Activated T-cell treated with anti-CD3 and anti-CD28 coated beads, Interleukin-2, amount 50 U/mL, for 72 hours (primary cell): ENCODE measurements around the gene ARHGAP18. TPM values are rescaled to one million over a fixed set of nuclear protein-coding genes. Genes with fewer than 3 reads are reported as not detected.
A peak's percentile ranks its signal among the peaks of the same experiment; 100 is the strongest.

ENCODE experiments used
- ATAC-seq, 2 donors: fragments of 150-1000 bp; cut with Tn5 transposase; replicated peaks in 1 of 2; 2 replicates each; pipeline ENCODE4 v1.10.0; 2021; ENCODE audit warnings: moderate library complexity in 2 of 2, mild to moderate bottlenecking in 1 of 2
- DNase-seq, 2 donors: peaks; one replicate each; pipeline ENCODE4 v3.0.0; 2021 to 2022; ENCODE audit warnings: mixed read lengths in 1 of 2
- H3K27ac Mint-ChIP-seq: one replicate; pipeline ENCODE4 v1.8.0; 2022; ENCODE audit warnings: mild to moderate bottlenecking, moderate library complexity, mixed read lengths
- H3K27me3 Mint-ChIP-seq: one replicate; pipeline ENCODE4 v1.8.0; 2022; ENCODE audit warnings: low read depth, mixed read lengths
- H3K36me3 Mint-ChIP-seq, 2 donors: one replicate each; pipeline ENCODE4 v1.8.0; 2022; ENCODE audit warnings: mixed read lengths in 2 of 2, mild to moderate bottlenecking in 1 of 2; ENCODE audit not compliant: insufficient read depth in 2 of 2
- H3K4me1 Mint-ChIP-seq: one replicate; pipeline ENCODE4 v1.8.0; 2022; ENCODE audit warnings: low read depth, mixed read lengths
- H3K4me3 Mint-ChIP-seq, 2 donors: one replicate each; pipeline ENCODE4 v1.8.0; 2022; ENCODE audit warnings: mild to moderate bottlenecking in 2 of 2, mixed read lengths in 2 of 2, moderate library complexity in 2 of 2
- H3K9me3 Mint-ChIP-seq, 2 donors: one replicate each; pipeline ENCODE4 v1.8.0; 2022; ENCODE audit warnings: mixed read lengths in 2 of 2
- total RNA-seq, 2 donors: library from RNA; stranded (reverse); gene quantifications; one replicate each; pipeline ENCODE4 v1.2.3, GENCODE V29; 2022

The ARHGAP18 gene
- total RNA-seq, 2 donors from 2014 or later, result 2.7 to 3.9 TPM

DNA sequence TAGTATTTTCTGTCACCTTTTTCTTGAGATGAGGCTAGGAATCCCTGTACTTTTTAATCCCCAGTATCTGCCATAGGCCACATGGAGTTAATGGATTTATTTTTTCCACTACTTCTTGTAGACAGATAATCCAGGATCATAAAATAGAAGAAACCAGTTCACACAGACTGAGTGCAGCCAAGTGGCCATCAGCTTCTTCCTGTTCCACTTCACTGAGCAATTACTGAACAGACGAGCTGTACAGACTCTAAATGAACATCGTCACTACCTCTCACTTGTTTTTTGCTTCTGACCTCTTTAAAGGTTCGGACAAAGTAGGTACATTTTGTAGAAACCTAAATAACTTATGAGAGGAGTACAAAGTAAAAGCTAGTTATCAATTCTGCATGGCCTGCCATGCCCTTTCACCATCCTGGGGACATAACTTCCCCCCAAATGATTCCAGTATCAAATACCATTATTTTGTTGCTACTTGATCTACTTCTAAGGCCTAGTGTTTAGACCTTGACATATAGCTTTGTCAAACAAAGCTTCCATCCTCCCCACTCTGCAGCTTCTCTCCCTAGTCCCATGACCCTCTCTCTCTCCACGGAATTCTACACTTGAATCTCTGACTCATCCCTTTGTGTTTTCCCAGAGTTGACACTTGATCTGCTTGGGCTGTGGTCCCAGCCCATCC lies 34.4 kb upstream of the ARHGAP18 start:
- peaks cover 0 to 2% of the 10 kb centered on the region in 2 donors for H3K9me3 Mint-ChIP-seq
- peaks cover 43% of the 10 kb centered on the region for H3K4me1 Mint-ChIP-seq
- no peak for DNase-seq
- no peaks in the 10 kb centered on the region for H3K27me3 Mint-ChIP-seq
- H3K27ac Mint-ChIP-seq, result no peak overlapping the region
- no peak overlapping the region for H3K4me3 Mint-ChIP-seq
- no peaks in the 10 kb centered on the region for H3K36me3 Mint-ChIP-seq
- no peak for ATAC-seq

DNA sequence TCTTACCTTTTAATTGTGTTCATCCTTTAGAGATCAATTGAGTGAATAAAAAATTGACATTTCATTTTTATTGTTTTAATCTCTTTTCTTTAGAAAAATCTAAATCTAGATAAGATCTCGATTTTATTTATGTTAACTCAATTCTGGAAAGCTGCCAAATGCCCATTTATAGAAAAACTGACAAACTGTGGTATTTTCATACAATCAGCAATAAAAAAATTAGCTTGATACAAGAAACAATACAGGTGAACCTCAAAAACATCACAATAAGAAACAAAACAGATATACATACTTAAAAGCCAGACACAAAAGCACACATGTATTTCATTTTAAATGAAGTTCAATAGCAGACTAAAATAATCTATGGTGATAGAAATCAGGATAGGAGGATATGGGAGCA lies 30.0 kb upstream of the ARHGAP18 start:
- no peak for DNase-seq
- Mint-ChIP-seq H3K27me3 (no peaks in the 10 kb centered on the region), H3K4me1 (peaks cover 24% of the 10 kb centered on the region), H3K36me3 (no peaks in the 10 kb centered on the region), H3K9me3 (no peaks in the 10 kb centered on the region), H3K4me3 (no peak overlapping the region), H3K27ac (peak overlapping the region; percentile 15)
- ATAC-seq, result no peak

DNA sequence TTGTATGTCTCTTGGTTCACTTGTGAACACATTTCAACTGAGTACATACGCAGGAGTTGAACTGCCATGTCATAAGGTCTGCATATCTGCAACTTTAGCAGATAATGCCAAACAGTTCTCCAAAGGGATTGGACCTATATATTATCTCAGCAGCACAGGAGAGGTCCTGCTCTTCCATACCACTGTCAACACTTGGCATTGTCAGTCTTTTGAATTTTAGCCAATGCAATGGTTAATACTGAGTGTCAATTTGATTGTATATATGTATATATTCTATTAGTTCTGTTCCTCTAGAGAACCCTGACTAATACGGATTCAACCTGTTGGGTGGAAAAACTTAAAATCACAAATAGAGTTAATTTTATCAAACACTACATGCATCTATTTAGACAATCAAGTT lies 26.1 kb upstream of the ARHGAP18 start:
- H3K36me3 Mint-ChIP-seq, result no peaks in the 10 kb centered on the region
- DNase-seq, result no peak
- peak overlapping the region in 1 of 2 donors; percentile 52 for H3K4me3 Mint-ChIP-seq
- no peaks in the 10 kb centered on the region for H3K9me3 Mint-ChIP-seq
- H3K4me1 Mint-ChIP-seq, result peaks cover 7% of the 10 kb centered on the region
- ATAC-seq, result no peak
- H3K27me3 Mint-ChIP-seq, result no peaks in the 10 kb centered on the region
- no peak overlapping the region for H3K27ac Mint-ChIP-seq

- no peak for DNase-seq
- no peak overlapping the region for H3K27ac Mint-ChIP-seq
- no peaks in the 10 kb centered on the region for H3K9me3 Mint-ChIP-seq
- H3K27me3 Mint-ChIP-seq, result no peaks in the 10 kb centered on the region
- H3K36me3 Mint-ChIP-seq, result no peaks in the 10 kb centered on the region
- no peak overlapping the region for H3K4me3 Mint-ChIP-seq
- peaks cover 7% of the 10 kb centered on the region for H3K4me1 Mint-ChIP-seq
- ATAC-seq, result no peak
Observed at GRCh38 chr6:129733290-129733689, 23.3 kb upstream of the ARHGAP18 start.

- Mint-ChIP-seq H3K9me3 (no peaks in the 10 kb centered on the region), H3K4me3 (no peak overlapping the region), H3K4me1 (peaks cover 7% of the 10 kb centered on the region), H3K36me3 (no peaks in the 10 kb centered on the region), H3K27ac (no peak overlapping the region), H3K27me3 (no peaks in the 10 kb centered on the region)
- no peak for DNase-seq
- no peak for ATAC-seq
Observed at GRCh38 chr6:129732542-129732941, 22.6 kb upstream of the ARHGAP18 start.

GRCh38 chr6:129732034-129732433 lies 22.1 kb upstream of the ARHGAP18 start:
- Mint-ChIP-seq H3K4me1 (peaks cover 7% of the 10 kb centered on the region), H3K36me3 (no peaks in the 10 kb centered on the region)

DNA sequence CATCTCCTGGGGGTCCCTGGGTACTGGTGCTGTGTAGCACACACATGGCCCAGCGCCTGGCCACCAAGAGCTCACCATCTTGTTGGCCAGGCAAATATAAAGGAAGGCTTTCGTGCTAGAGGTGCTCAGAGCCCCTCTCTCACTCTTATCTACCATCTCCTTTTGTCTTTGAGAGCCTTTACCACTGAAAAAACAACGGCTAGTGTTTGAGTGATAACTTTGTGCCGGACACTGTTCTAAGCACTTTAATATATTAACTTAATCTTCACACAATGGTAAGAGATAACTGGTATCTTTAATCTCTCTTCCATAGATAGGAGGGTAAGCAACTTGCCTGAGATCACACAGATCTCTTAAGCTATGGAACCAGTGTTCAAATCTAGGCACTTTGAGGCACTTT lies 21.5 kb upstream of the ARHGAP18 start:
- Mint-ChIP-seq H3K4me1 (peaks cover 7% of the 10 kb centered on the region), H3K4me3 (no peak overlapping the region), H3K9me3 (no peaks in the 10 kb centered on the region), H3K36me3 (no peaks in the 10 kb centered on the region), H3K27ac (no peak overlapping the region), H3K27me3 (no peaks in the 10 kb centered on the region)
- no peak for ATAC-seq
- DNase-seq, result no peak

More at GRCh38 chr6:129732034-129732433, 22.1 kb upstream of the ARHGAP18 start:
- Mint-ChIP-seq H3K4me3 (no peak overlapping the region), H3K27ac (no peak overlapping the region), H3K27me3 (no peaks in the 10 kb centered on the region), H3K9me3 (no peaks in the 10 kb centered on the region)
- no peak for DNase-seq
- no peak for ATAC-seq

DNA sequence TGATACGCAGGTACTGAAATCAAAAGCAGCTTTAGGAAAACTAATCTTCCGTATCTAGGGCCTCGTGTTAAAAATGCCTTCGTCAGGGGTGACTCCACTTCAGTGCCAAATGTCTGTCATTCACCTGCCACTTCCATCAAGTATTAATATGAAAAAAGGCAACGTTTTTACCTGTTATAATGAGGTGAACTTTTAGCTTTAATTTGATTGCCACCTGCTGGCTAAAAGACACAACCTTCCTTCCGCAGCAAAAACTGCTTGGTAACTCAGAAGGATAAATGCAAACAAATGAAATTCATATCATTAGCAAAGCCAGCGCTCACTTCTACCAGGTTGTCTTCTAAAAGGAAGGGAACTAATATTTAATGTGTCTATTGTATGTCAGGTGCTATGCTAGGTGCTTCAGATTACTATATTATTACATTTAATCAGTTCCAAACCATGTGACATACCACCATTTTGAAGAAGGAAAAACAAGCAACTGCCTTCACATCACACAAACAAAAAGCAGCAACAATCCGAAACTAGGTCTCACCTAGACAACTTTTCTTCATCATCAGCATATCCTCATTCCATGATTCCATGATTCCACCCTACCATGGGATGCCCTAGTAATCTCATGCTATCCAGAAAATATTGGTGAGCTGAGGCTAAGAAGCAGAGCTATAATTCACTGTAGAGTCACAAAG lies 20.6 kb upstream of the ARHGAP18 start:
- ATAC-seq, result peak; percentile 34 to 57
- H3K9me3 Mint-ChIP-seq, result no peaks in the 10 kb centered on the region
- H3K27me3 Mint-ChIP-seq, result no peaks in the 10 kb centered on the region
- H3K27ac Mint-ChIP-seq, result peak overlapping the region; percentile 73
- peak; percentile 14 to 35 for DNase-seq
- peaks cover 6% of the 10 kb centered on the region for H3K4me1 Mint-ChIP-seq
- H3K36me3 Mint-ChIP-seq, result no peaks in the 10 kb centered on the region
- H3K4me3 Mint-ChIP-seq, result no peak overlapping the region

DNA sequence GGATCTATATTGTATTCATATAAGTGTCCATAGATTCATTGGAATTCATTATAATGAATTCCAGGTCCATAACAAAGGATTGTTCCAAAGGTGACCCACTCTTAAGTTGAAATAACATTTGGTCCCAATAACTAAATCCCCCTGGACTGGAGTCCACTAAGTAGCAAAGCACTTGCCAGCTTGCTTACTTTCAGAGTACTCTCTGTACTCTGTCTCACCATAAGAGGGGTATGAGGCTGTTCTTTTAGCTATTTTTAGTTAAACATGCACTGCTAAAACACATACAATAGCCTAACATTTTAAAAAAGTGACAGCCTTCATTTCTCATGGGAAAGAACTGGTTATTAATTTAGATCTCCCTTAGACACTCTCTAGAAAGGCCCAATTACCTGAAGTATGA lies 16.7 kb upstream of the ARHGAP18 start:
- Mint-ChIP-seq H3K4me1 (no peaks in the 10 kb centered on the region), H3K27me3 (no peaks in the 10 kb centered on the region), H3K4me3 (no peak overlapping the region), H3K9me3 (no peaks in the 10 kb centered on the region), H3K36me3 (no peaks in the 10 kb centered on the region), H3K27ac (no peak overlapping the region)
- ATAC-seq (no peak), DNase-seq (no peak)

- no peak for ATAC-seq
- H3K4me1 Mint-ChIP-seq, result no peaks in the 10 kb centered on the region
- no peak for DNase-seq
- H3K27me3 Mint-ChIP-seq, result no peaks in the 10 kb centered on the region
- no peak overlapping the region for H3K4me3 Mint-ChIP-seq
- H3K9me3 Mint-ChIP-seq, result no peaks in the 10 kb centered on the region
- no peaks in the 10 kb centered on the region for H3K36me3 Mint-ChIP-seq
- H3K27ac Mint-ChIP-seq, result no peak overlapping the region
Observed at GRCh38 chr6:129725341-129725740, 15.4 kb upstream of the ARHGAP18 start.

DNA sequence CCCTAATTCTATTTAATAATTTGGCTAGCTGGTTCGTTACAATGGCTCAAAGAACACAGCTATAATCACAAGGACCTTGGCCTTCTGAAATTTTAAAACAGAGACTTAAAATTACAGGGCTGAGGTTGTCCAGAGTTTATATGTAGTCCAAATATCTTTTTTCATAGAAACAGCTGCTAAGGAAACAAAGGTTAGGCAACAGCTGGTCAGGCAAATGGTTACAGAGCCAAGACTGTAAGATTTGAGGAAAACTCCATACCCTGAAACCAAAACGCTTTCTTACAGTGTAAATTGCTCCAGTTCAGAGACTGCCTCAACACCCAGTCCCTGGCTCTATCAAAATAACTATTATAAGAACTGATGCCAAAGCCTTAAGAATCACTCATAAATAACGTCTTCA lies 9.7 kb upstream of the ARHGAP18 start:
- DNase-seq (no peak), ATAC-seq (no peak)
- H3K4me3 Mint-ChIP-seq, result no peak overlapping the region
- H3K36me3 Mint-ChIP-seq, result no peaks in the 10 kb centered on the region
- H3K27ac Mint-ChIP-seq, result no peak overlapping the region
- no peaks in the 10 kb centered on the region for H3K4me1 Mint-ChIP-seq
- no peaks in the 10 kb centered on the region for H3K9me3 Mint-ChIP-seq
- no peaks in the 10 kb centered on the region for H3K27me3 Mint-ChIP-seq

DNA sequence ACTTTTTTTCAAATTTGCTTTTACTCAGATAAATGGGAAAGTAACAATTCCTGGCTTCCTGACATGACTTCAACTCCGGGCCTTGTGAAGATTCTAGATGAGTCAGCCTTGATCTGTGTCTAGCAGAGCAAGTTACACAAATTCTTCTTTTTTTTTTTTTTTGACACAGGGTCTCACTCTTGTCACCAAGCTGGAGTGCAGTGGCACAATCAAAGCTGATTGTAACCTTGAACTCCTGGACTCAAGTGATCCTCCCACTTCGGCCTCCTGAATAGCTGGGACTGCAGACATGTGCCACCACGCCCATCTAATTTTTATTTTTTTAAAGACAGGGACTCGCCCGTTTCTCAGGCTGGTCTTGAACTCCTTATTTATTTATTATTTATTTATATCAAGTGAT lies 7.3 kb upstream of the ARHGAP18 start:
- Mint-ChIP-seq H3K9me3 (no peaks in the 10 kb centered on the region), H3K27me3 (no peaks in the 10 kb centered on the region), H3K27ac (no peak overlapping the region), H3K36me3 (no peaks in the 10 kb centered on the region), H3K4me3 (no peak overlapping the region), H3K4me1 (peaks cover 5% of the 10 kb centered on the region)
- DNase-seq (no peak), ATAC-seq (no peak)

GRCh38 chr6:129713806-129714333 lies 3.9 kb upstream of the ARHGAP18 start:
- Mint-ChIP-seq H3K36me3 (peaks cover 0 to 2% of the 10 kb centered on the region in 2 donors), H3K9me3 (no peaks in the 10 kb centered on the region), H3K4me3 (peak overlapping the region in 1 of 2 donors; percentile 45), H3K27me3 (peaks cover 10% of the 10 kb centered on the region), H3K4me1 (peaks cover 29% of the 10 kb centered on the region), H3K27ac (peak overlapping the region; percentile 25)
- DNase-seq (no peak), ATAC-seq (no peak)
